ENCODE measurements around the gene NCF2.

- TF ChIP-seq POLR2A (IDR thresholded peaks at IDR 0.05; ENCODE audit: low read length): no peak
- no peak for TF ChIP-seq GATA1 (IDR thresholded peaks at IDR 0.05; ENCODE audit: low read depth, low read length)
Observed at GRCh38 chr1:183586926-183587325, 3.3 kb downstream of the NCF2 start.
